BE2C (cell line): Measurements from ENCODE around the gene TSPAN14.

Experiments
- DNase-seq: peaks from one replicate; pipeline ENCODE4 v3.0.0-alpha.2; 2020
- H3K27me3 ChIP-seq: fragments of 250-450 bp; sonication (Bioruptor Pico); 2 replicates; pipeline ENCODE4 v1.5.1; 2020; ENCODE audit warnings: mild to moderate bottlenecking
- H3K36me3 ChIP-seq: fragments of 250-450 bp; sonication (Bioruptor Pico); 2 replicates; pipeline ENCODE4 v1.5.1; 2020; ENCODE audit warnings: mild to moderate bottlenecking
- H3K4me1 ChIP-seq: fragments of 250-450 bp; sonication (Bioruptor Pico); 2 replicates; pipeline ENCODE4 v1.5.1; 2020
- H3K4me3 ChIP-seq: 2 replicates; pipeline ENCODE4 v1.5.1; 2011; ENCODE audit warnings: low read depth, low read length
- H3K9me3 ChIP-seq: fragments of 250-450 bp; sonication (Bioruptor Pico); 2 replicates; pipeline ENCODE4 v1.5.1; 2020
- TF ChIP-seq, protein P1 (sequence below): IDR thresholded peaks from 2 replicates; pipeline ENCODE4 v1.5.1; 2012; ENCODE audit warnings: mild to moderate bottlenecking, low read depth, low read length

TSPAN14 gene

DNA sequence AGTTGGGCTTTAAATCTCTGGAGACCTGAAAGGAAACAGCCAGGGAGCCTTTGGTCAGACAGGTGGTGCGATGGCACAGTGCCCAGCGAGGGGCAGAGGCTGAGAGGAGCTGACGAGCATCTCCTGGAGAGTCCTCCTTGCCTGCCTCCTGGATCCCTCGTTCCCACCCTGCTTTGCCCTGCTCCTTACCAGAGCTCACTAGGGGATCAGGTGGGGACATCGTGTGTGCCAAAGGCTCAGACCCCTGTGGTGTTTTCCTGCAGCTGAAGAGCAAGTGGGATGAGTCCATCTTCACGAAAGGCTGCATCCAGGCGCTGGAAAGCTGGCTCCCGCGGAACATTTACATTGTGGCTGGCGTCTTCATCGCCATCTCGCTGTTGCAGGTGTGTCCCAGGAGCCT lies 61.8 kb downstream of the TSPAN14 start:
- no peaks in the 10 kb centered on the region for H3K9me3 ChIP-seq
- no peaks in the 10 kb centered on the region for H3K36me3 ChIP-seq
- TF ChIP-seq, protein P1, sequence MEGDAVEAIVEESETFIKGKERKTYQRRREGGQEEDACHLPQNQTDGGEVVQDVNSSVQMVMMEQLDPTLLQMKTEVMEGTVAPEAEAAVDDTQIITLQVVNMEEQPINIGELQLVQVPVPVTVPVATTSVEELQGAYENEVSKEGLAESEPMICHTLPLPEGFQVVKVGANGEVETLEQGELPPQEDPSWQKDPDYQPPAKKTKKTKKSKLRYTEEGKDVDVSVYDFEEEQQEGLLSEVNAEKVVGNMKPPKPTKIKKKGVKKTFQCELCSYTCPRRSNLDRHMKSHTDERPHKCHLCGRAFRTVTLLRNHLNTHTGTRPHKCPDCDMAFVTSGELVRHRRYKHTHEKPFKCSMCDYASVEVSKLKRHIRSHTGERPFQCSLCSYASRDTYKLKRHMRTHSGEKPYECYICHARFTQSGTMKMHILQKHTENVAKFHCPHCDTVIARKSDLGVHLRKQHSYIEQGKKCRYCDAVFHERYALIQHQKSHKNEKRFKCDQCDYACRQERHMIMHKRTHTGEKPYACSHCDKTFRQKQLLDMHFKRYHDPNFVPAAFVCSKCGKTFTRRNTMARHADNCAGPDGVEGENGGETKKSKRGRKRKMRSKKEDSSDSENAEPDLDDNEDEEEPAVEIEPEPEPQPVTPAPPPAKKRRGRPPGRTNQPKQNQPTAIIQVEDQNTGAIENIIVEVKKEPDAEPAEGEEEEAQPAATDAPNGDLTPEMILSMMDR = no peak

DNA sequence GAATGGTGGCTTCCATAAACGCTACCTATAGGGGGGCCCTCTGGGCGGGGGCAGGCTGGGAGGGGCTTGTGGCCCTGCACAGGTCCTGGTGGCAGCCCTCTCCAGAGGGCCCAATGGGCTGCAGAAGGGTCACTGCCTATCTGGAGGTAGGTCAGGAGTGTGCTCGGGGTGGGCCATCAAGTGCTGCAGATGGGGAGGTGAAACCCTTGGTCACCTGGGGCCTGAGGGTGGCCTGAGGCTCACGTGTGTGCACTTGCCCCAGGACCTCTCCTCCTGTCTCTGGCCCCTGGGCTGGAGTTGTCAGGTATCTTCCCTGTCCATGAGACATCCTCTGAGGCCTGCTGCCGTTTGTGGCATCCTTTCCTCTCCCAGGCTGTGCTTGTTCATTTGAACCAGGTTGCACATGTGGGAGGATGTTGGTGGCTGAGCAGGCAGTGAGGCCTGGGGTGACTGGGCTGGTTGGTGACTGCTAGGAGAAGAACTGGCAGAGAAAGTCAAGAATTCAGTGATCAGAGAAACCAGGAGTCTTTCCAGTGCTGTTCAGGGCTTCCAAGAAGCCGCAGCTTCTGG lies 62.5 kb downstream of the TSPAN14 start:
- no peaks in the 10 kb centered on the region for H3K27me3 ChIP-seq
- H3K4me1 ChIP-seq = no peaks in the 10 kb centered on the region
- no peak for DNase-seq
- no peaks in the 10 kb centered on the region for H3K36me3 ChIP-seq
- no peaks in the 10 kb centered on the region for H3K9me3 ChIP-seq
- no peak overlapping the region for H3K4me3 ChIP-seq
- TF ChIP-seq, protein P1 = no peak

More for the DNA sequence above, 61.8 kb downstream of the TSPAN14 start:
- no peak for DNase-seq
- Histone ChIP-seq H3K27me3 (no peaks in the 10 kb centered on the region), H3K4me1 (no peaks in the 10 kb centered on the region), H3K4me3 (no peak overlapping the region)

DNA sequence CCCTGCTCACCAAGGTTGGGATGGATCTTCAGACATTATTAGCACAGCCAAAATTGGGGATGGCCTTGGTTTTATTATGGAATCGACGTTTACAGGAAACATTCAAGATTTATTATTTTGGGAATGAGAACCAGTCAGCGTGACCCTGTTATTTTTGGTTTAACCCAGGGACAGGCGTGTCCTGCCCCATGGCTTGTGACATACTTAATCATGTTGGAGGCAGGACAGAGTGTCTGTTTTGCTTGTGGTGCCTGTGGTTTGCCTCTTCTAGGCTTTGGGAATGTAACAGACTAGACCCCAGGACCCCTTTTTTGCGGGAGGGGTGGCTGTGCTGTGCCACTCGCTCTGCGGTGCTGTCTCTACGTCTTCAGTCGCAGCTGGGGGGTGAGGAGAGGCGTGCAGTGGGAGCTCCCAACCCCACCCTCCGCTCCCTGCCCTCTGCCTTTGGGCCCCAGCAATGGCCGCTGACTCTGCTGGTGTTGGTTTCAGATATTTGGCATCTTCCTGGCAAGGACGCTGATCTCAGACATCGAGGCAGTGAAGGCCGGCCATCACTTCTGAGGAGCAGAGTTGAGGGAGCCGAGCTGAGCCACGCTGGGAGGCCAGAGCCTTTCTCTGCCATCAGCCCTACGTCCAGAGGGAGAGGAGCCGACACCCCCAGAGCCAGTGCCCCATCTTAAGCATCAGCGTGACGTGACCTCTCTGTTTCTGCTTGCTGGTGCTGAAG lies 63.5 kb downstream of the TSPAN14 start:
- no peak overlapping the region for H3K4me3 ChIP-seq
- no peaks in the 10 kb centered on the region for H3K27me3 ChIP-seq
- TF ChIP-seq, protein P1 = no peak
- no peaks in the 10 kb centered on the region for H3K36me3 ChIP-seq
- no peak for DNase-seq
- H3K4me1 ChIP-seq = no peaks in the 10 kb centered on the region
- no peaks in the 10 kb centered on the region for H3K9me3 ChIP-seq

DNA sequence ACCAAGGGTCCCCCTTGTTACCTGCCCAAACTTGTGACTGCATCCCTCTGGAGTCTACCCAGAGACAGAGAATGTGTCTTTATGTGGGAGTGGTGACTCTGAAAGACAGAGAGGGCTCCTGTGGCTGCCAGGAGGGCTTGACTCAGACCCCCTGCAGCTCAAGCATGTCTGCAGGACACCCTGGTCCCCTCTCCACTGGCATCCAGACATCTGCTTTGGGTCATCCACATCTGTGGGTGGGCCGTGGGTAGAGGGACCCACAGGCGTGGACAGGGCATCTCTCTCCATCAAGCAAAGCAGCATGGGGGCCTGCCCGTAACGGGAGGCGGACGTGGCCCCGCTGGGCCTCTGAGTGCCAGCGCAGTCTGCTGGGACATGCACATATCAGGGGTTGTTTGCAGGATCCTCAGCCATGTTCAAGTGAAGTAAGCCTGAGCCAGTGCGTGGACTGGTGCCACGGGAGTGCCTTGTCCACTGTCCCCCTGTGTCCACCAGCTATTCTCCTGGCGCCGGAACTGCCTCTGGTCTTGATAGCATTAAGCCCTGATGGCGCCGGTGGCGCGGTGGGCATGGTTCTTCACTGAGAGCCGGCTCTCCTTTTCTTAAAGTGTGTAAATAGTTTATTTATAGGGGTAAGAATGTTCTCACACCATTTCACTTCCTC lies 64.2 kb downstream of the TSPAN14 start:
- Histone ChIP-seq H3K27me3 (no peaks in the 10 kb centered on the region), H3K36me3 (no peaks in the 10 kb centered on the region), H3K9me3 (no peaks in the 10 kb centered on the region), H3K4me1 (no peaks in the 10 kb centered on the region), H3K4me3 (no peak overlapping the region)
- no peak for DNase-seq
- TF ChIP-seq, protein P1 = no peak

DNA sequence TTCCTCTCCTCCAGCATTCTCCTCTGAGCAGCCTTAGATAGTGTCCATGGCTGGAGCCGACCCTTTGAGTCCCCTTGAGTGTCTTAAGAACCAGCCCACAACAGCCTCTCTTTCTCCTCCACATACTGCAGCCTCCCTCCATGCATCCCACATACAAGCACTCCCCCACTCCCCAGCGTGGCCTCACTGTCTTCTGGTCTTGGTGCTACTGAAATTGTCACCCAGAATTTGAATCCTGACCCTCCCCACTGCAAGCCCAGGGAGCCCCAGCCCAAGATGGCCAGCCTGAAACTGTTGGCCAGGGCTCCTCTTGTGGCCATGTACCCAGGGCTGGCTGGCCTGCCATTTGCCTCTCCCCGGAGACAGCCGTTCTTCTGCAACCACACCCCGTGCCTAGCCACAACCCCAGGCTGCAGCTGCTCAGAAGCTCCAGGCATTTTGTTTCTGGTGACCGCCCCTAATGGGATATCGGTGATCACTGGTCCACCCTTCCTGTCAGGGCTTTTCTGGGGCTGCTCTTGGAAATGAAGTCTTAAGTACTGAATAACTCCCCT lies 64.8 kb downstream of the TSPAN14 start:
- H3K9me3 ChIP-seq = no peaks in the 10 kb centered on the region
- no peak for DNase-seq
- H3K4me1 ChIP-seq = no peaks in the 10 kb centered on the region
- TF ChIP-seq, protein P1 = no peak
- H3K36me3 ChIP-seq = no peaks in the 10 kb centered on the region
- no peaks in the 10 kb centered on the region for H3K27me3 ChIP-seq
- H3K4me3 ChIP-seq = no peak overlapping the region
